Measurements from ENCODE around the gene VCP.

The VCP gene

GRCh38 chr9:35072461-35073278, at the start of gene VCP:
VCP (minus strand) TSS chr9:35072625; CDS start chr9:35072353, 272 bp downstream.
- in situ Hi-C loops (cut with MboI; ENCODE audit: low sequenced_read_pairs): no loop called here

GRCh38 chr9:35116898-35117551, 44.6 kb upstream of the VCP start:
- in situ Hi-C loops (cut with MboI; ENCODE audit: low sequenced_read_pairs): no loop called here

- in situ Hi-C loops (cut with MboI; ENCODE audit: low sequenced_read_pairs): no loop called here
Measured at GRCh38 chr9:35116539-35116897, 44.1 kb upstream of the VCP start.

GRCh38 chr9:35115680-35116538, 43.5 kb upstream of the VCP start, which contains the start of gene ATOSB:
ATOSB (minus strand) TSS chr9:35115862; CDS start chr9:35108274, 7,588 bp downstream.
- in situ Hi-C loops (cut with MboI; ENCODE audit: low sequenced_read_pairs): no loop called here

GRCh38 chr9:35114840-35115628, 42.6 kb upstream of the VCP start:
- in situ Hi-C loops (cut with MboI; ENCODE audit: low sequenced_read_pairs): no loop called here

- in situ Hi-C loops (cut with MboI; ENCODE audit: low sequenced_read_pairs): no loop called here
Measured at GRCh38 chr9:35114113-35114839, 41.9 kb upstream of the VCP start.

- in situ Hi-C loops (cut with MboI; ENCODE audit: low sequenced_read_pairs): no loop called here
Measured at GRCh38 chr9:35112257-35113020, 40.0 kb upstream of the VCP start.

GRCh38 chr9:35111001-35111933, 38.8 kb upstream of the VCP start:
- in situ Hi-C loops (cut with MboI; ENCODE audit: low sequenced_read_pairs): no loop called here

- in situ Hi-C loops (cut with MboI; ENCODE audit: low sequenced_read_pairs): no loop called here
Measured at GRCh38 chr9:35110327-35110761, 37.9 kb upstream of the VCP start.

GRCh38 chr9:35108946-35109575, 36.6 kb upstream of the VCP start:
- in situ Hi-C loops (cut with MboI; ENCODE audit: low sequenced_read_pairs): no loop called here

- in situ Hi-C loops (cut with MboI; ENCODE audit: low sequenced_read_pairs): no loop called here
Measured at GRCh38 chr9:35108461-35108860, 36.0 kb upstream of the VCP start.

GRCh38 chr9:35107297-35108290, 35.2 kb upstream of the VCP start:
- in situ Hi-C loops (cut with MboI; ENCODE audit: low sequenced_read_pairs): no loop called here

- in situ Hi-C loops (cut with MboI; ENCODE audit: low sequenced_read_pairs): no loop called here
Measured at GRCh38 chr9:35106343-35106730, 33.9 kb upstream of the VCP start.

- in situ Hi-C loops (cut with MboI; ENCODE audit: low sequenced_read_pairs): no loop called here
Measured at GRCh38 chr9:35105571-35106342, 33.3 kb upstream of the VCP start.

- in situ Hi-C loops (cut with MboI; ENCODE audit: low sequenced_read_pairs): no loop called here
Measured at GRCh38 chr9:35105126-35105525, 32.7 kb upstream of the VCP start.

GRCh38 chr9:35104586-35104985, 32.2 kb upstream of the VCP start:
- in situ Hi-C loops (cut with MboI; ENCODE audit: low sequenced_read_pairs): no loop called here

Data from hTERT RPE-1 (cell line).